Prostate gland (tissue), 2 donors: ENCODE data around the gene SLC16A12. TPM values are rescaled to one million over a fixed set of nuclear protein-coding genes. Genes with fewer than 3 reads are reported as not detected.

Experiments used
- DNase-seq: peaks from one replicate; pipeline ENCODE4 v3.0.0-alpha.2; 2019; ENCODE audit warnings: low spot score
- H3K27ac ChIP-seq, 2 donors: fragments of 200-600 bp; sonication (generic); 2 replicates each; pipeline ENCODE4 v1.5.1; 2017 to 2019
- H3K27me3 ChIP-seq: fragments of 200-600 bp; sonication (generic); replicated peaks from 2 replicates; pipeline ENCODE4 v1.5.1; 2019; ENCODE audit not compliant: insufficient read depth
- H3K36me3 ChIP-seq, 2 donors: fragments of 200-600 bp; sonication (generic); 1 replicate in 1 of 2; 2 replicates in 1 of 2; pipeline versions ENCODE4 v1.5.1 to v1.8.1; 2017 to 2019
- H3K4me1 ChIP-seq: fragments of 200-600 bp; sonication (generic); replicated peaks from 2 replicates; pipeline ENCODE4 v1.5.1; 2019
- H3K4me3 ChIP-seq, 2 donors: fragments of 200-600 bp; sonication (generic); 2 replicates each; pipeline ENCODE4 v1.5.1; 2017 to 2019
- H3K9me3 ChIP-seq: fragments of 200-600 bp; sonication (generic); 2 replicates; pipeline ENCODE4 v1.5.1; 2017
- POLR2A ChIP-seq: fragments of 450-650 bp; IDR thresholded peaks from one replicate; pipeline ENCODE4 v1.6.1; 2016; ENCODE audit warnings: antibody characterized with exemption, mild to moderate bottlenecking
- POLR2AphosphoS5 ChIP-seq: sonication (generic); formaldehyde crosslinking; IDR thresholded peaks from one replicate; pipeline ENCODE4 v1.6.1; 2017; ENCODE audit warnings: antibody characterized with exemption
- WGBS: methylation state at CpG from one replicate; pipeline ENCODE4 v1.1.5; 2018; 5-methylcytosine and 5-hydroxymethylcytosine counted together
- intact Hi-C: fragments of 100-400 bp; cut with DNase I; formaldehyde crosslinking; loops from one replicate; pipeline ENCODE4 v1.14.2; 2022
- total RNA-seq, 2 donors: library from RNA; depleted of rRNA; stranded (reverse); fragments of >200 nt; gene quantifications; one replicate each; pipeline ENCODE4 v1.1.0, GENCODE V29; 2016
- TF ChIP-seq, protein P1 (sequence below), 4 experiments: fragments of 200-600 bp in 2 of 4; fragments of 450-650 bp in 2 of 4; sonication (generic) in 2 of 4; IDR thresholded peaks; 1 replicate in 3 of 4; 2 replicates in 1 of 4; pipeline ENCODE4 v1.5.1; 2016 to 2019; ENCODE audit warnings: antibody characterized with exemption in 4 of 4, mild to moderate bottlenecking in 2 of 4, moderate library complexity in 2 of 4

SLC16A12 gene
- total RNA-seq, 2 donors from 2014 or later, result 0.09 to 4.4 TPM

DNA sequence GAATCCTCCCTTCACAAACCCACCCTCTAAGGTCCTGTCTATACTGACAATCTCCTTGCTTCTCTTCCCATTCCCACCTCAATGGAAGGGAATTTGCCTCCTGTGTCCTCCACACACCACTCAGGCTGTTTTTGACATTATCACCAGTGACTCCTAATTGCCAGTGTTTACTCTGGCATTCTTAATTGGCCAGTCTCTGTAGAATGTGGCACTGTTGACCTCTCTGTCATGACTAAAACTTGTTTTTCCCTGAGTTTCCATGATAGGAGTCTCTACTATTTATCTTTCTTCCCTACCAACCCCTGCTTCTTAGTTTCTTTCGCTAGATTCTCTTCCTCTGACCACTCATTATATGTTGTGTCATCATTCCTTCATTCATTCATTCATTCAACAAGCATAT lies 12.1 kb downstream of the SLC16A12 start:
- H3K27me3 ChIP-seq, result no peaks in the 10 kb centered on the region
- no peak overlapping the region for H3K27ac ChIP-seq
- 85% methylated on average over 1 of the region's 1 CpG for WGBS
- TF ChIP-seq, protein P1, sequence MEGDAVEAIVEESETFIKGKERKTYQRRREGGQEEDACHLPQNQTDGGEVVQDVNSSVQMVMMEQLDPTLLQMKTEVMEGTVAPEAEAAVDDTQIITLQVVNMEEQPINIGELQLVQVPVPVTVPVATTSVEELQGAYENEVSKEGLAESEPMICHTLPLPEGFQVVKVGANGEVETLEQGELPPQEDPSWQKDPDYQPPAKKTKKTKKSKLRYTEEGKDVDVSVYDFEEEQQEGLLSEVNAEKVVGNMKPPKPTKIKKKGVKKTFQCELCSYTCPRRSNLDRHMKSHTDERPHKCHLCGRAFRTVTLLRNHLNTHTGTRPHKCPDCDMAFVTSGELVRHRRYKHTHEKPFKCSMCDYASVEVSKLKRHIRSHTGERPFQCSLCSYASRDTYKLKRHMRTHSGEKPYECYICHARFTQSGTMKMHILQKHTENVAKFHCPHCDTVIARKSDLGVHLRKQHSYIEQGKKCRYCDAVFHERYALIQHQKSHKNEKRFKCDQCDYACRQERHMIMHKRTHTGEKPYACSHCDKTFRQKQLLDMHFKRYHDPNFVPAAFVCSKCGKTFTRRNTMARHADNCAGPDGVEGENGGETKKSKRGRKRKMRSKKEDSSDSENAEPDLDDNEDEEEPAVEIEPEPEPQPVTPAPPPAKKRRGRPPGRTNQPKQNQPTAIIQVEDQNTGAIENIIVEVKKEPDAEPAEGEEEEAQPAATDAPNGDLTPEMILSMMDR (IDR thresholded peaks at IDR 0.05), result no peak
- no peaks in the 10 kb centered on the region for H3K36me3 ChIP-seq
- H3K9me3 ChIP-seq, result no peaks in the 10 kb centered on the region
- intact Hi-C loops, result no loop called here
- no peak for DNase-seq
- no peak overlapping the region for H3K4me3 ChIP-seq
- no peaks in the 10 kb centered on the region for H3K4me1 ChIP-seq

DNA sequence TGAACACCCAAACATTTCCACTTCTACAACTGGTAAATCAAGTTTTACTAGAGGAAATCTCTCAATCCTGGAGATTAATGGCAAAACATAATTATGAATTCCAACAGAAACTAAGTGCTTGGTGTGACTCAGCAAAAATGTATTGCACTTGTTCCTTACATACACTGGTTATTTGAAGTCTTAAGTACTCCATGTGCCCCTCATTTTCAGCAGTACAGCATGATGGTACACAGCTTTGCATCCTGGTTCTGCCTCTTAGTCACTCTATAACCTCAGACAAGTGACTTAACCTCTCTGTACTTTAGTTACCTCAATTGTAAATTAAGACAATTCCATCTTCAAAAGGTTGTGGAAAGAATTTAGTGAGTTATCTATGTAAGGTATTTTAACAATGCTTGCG lies 12.9 kb downstream of the SLC16A12 start:
- H3K9me3 ChIP-seq, result no peaks in the 10 kb centered on the region
- no peak for DNase-seq
- H3K27ac ChIP-seq, result no peak overlapping the region
- WGBS, result 78% methylated on average over 1 of the region's 1 CpG
- intact Hi-C loops, result no loop called here
- H3K36me3 ChIP-seq, result no peaks in the 10 kb centered on the region
- no peaks in the 10 kb centered on the region for H3K27me3 ChIP-seq
- no peak overlapping the region for H3K4me3 ChIP-seq
- TF ChIP-seq, protein P1 (IDR thresholded peaks at IDR 0.05), result no peak
- TF ChIP-seq POLR2AphosphoS5 (no peak), POLR2A (no peak)
- no peaks in the 10 kb centered on the region for H3K4me1 ChIP-seq

DNA sequence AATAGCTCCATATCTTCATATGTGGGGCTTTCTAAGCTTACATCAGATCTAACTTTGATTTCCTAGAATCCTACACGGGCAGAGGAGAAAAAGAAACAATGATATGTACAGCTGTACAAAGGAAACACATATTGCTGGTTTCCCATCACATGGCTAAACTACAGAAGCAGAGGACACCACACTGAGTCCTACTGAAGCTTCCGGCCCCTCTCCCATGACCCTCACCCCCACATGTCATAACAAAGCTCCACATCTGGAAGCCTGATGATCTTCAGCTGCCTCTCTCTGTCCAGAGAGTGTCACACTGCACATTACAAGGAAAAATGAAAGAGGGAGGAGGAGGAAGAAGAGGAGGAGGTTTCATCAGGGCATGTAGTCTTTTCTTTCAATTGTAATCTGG lies 14.0 kb downstream of the SLC16A12 start:
- Histone ChIP-seq H3K9me3 (no peaks in the 10 kb centered on the region), H3K27me3 (no peaks in the 10 kb centered on the region), H3K4me3 (no peak overlapping the region), H3K27ac (no peak overlapping the region), H3K4me1 (no peaks in the 10 kb centered on the region), H3K36me3 (no peaks in the 10 kb centered on the region)
- intact Hi-C loops, result no loop called here
- DNase-seq, result no peak
- 54% methylated on average over 2 of the region's 2 CpGs for WGBS
- TF ChIP-seq POLR2AphosphoS5, result no peak
- no peak for TF ChIP-seq POLR2A
- TF ChIP-seq, protein P1 (IDR thresholded peaks at IDR 0.05), result no peak

DNA sequence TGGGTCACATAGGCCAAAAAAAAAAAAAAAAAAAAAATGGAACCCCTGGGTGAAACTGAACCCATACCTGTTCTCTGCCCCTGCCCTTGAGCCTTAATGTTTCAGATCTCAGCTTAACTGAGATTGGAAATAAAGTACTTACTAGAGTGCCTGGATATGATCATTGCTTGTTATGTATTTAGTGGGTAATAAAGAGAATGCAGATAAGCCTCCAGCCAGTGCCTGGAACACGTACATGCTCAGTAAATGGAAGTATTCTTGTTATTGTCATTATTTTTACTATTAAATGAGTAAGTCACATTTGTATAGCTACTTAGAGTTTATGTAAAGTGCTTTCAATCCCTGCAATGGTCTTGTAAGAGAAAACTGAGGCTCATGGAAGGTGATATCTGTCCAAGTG lies 14.7 kb downstream of the SLC16A12 start:
- Histone ChIP-seq H3K4me3 (no peak overlapping the region), H3K27me3 (no peaks in the 10 kb centered on the region), H3K36me3 (no peaks in the 10 kb centered on the region), H3K27ac (no peak overlapping the region), H3K4me1 (no peaks in the 10 kb centered on the region), H3K9me3 (no peaks in the 10 kb centered on the region)
- 79% methylated on average over 1 of the region's 1 CpG for WGBS
- no peak for TF ChIP-seq POLR2AphosphoS5
- no peak for TF ChIP-seq POLR2A
- TF ChIP-seq, protein P1 (IDR thresholded peaks at IDR 0.05), result no peak
- intact Hi-C loops, result no loop called here
- no peak for DNase-seq

DNA sequence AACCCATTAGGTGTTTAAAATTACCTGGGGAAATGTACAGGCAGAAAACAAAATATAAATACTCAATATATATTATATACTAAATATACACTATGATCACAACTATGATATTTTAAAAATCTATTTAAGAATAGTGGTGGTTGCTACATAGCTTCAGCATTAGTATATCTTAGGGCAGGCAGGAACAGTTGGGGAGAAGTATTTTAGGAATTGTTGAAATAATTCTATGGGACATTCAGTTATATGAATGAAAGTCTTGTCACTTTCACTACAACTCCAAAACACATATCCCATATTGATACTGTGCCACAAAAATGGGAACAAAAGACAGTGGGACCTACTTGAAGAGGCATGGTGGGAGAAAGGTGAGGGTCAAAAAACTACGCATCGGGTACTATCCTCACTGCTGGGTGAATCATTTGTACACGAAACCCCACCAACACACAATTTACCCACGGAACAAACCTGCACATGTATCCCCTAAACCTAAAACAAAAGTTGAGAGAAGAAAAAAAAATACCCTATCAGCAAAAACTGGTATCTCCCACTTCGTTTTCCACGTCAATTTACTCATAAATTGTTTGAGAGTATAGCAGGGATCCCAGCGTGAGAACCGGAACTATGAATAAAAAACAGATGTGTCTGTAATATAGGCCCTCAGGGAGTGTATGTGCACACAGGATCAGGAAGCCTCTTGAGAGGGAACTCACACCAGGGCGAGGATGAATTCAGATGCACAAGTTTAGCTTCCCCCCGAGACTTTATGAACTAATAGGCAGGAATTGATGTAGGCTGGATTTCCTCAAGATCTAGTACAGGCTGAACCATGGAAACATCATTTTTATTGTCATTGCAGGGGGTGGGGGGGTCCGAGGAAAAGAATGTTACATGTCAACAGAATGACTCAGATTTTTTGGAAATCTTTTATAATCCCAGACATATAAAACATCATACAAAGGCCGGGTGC lies 16.2 kb downstream of the SLC16A12 start:
- no peaks in the 10 kb centered on the region for H3K9me3 ChIP-seq
- no peaks in the 10 kb centered on the region for H3K36me3 ChIP-seq
- no peak overlapping the region for H3K4me3 ChIP-seq
- no peaks in the 10 kb centered on the region for H3K27me3 ChIP-seq
- TF ChIP-seq POLR2AphosphoS5, result no peak
- TF ChIP-seq, protein P1 (IDR thresholded peaks at IDR 0.05), result no peak
- TF ChIP-seq POLR2A, result no peak
- DNase-seq, result no peak
- intact Hi-C loops, result no loop called here
- H3K4me1 ChIP-seq, result no peaks in the 10 kb centered on the region
- 75% methylated on average over 12 of the region's 12 CpGs for WGBS
- H3K27ac ChIP-seq, result peak overlapping the region in 1 of 2 donors; percentile 15
